Measurements from ENCODE around the gene FRMD3.
A peak's percentile ranks its signal among the peaks of the same experiment; 100 is the strongest.

FRMD3 gene

GRCh38 chr9:83473488-83473971 is 64.7 kb downstream of the FRMD3 start:
- no peak for DNase-seq (ENCODE audit: low read depth, low spot score)

GRCh38 chr9:83472764-83473163 is 65.4 kb downstream of the FRMD3 start:
- DNase-seq (ENCODE audit: low read depth, low spot score) = no peak

- no peak for DNase-seq (ENCODE audit: low read depth, low spot score)
Observed at GRCh38 chr9:83472221-83472665, 66.0 kb downstream of the FRMD3 start.

- no peak for DNase-seq (ENCODE audit: low read depth, low spot score)
Observed at GRCh38 chr9:83471241-83471640, 67.0 kb downstream of the FRMD3 start.

GRCh38 chr9:83469722-83470121 is 68.5 kb downstream of the FRMD3 start:
- no peak for DNase-seq (ENCODE audit: low read depth, low spot score)

- no peak for DNase-seq (ENCODE audit: low read depth, low spot score)
Observed at GRCh38 chr9:83468821-83469220, 69.4 kb downstream of the FRMD3 start.

GRCh38 chr9:83466877-83467276 is 71.3 kb downstream of the FRMD3 start:
- DNase-seq (ENCODE audit: low read depth, low spot score) = no peak

GRCh38 chr9:83466351-83466750 is 71.8 kb downstream of the FRMD3 start:
- DNase-seq (ENCODE audit: low read depth, low spot score) = no peak

GRCh38 chr9:83459830-83460229 is 78.4 kb downstream of the FRMD3 start:
- no peak for DNase-seq (ENCODE audit: low read depth, low spot score)

- no peak for DNase-seq (ENCODE audit: low read depth, low spot score)
Observed at GRCh38 chr9:83458530-83458929, 79.7 kb downstream of the FRMD3 start.

- no peak for DNase-seq (ENCODE audit: low read depth, low spot score)
Observed at GRCh38 chr9:83457005-83457404, 81.2 kb downstream of the FRMD3 start.

- DNase-seq (ENCODE audit: low read depth, low spot score) = no peak
Observed at GRCh38 chr9:83456226-83456625, 82.0 kb downstream of the FRMD3 start.

GRCh38 chr9:83454076-83454475 is 84.1 kb downstream of the FRMD3 start:
- DNase-seq (ENCODE audit: low read depth, low spot score) = no peak

GRCh38 chr9:83451308-83451707 is 86.9 kb downstream of the FRMD3 start:
- no peak for DNase-seq (ENCODE audit: low read depth, low spot score)

- no peak for DNase-seq (ENCODE audit: low read depth, low spot score)
Observed at GRCh38 chr9:83449983-83450382, 88.2 kb downstream of the FRMD3 start.

GRCh38 chr9:83449166-83449565 is 89.0 kb downstream of the FRMD3 start:
- no peak for DNase-seq (ENCODE audit: low read depth, low spot score)

- no peak for DNase-seq (ENCODE audit: low read depth, low spot score)
Observed at GRCh38 chr9:83448626-83449025, 89.6 kb downstream of the FRMD3 start.

- DNase-seq (ENCODE audit: low read depth, low spot score) = no peak
Observed at GRCh38 chr9:83447351-83447750, 90.8 kb downstream of the FRMD3 start.

GRCh38 chr9:83445703-83446265 is 92.4 kb downstream of the FRMD3 start:
- DNase-seq (ENCODE audit: low read depth, low spot score) = no peak

- peak; percentile 40 for DNase-seq (ENCODE audit: low read depth, low spot score)
Observed at GRCh38 chr9:83444110-83444509, 94.1 kb downstream of the FRMD3 start.

- DNase-seq (ENCODE audit: low read depth, low spot score) = no peak
Observed at GRCh38 chr9:83441390-83441789, 96.8 kb downstream of the FRMD3 start.

GRCh38 chr9:83440641-83441040 is 97.6 kb downstream of the FRMD3 start:
- peak; percentile 28 for DNase-seq (ENCODE audit: low read depth, low spot score)

- DNase-seq (ENCODE audit: low read depth, low spot score) = no peak
Observed at GRCh38 chr9:83435301-83435700, 102.9 kb downstream of the FRMD3 start.

- DNase-seq (ENCODE audit: low read depth, low spot score) = no peak
Observed at GRCh38 chr9:83434254-83434653, 103.9 kb downstream of the FRMD3 start.

Measured in astrocyte of the hippocampus (primary cell).